ENCODE data around the gene TRAPPC1. TPM values are rescaled to one million over a fixed set of nuclear protein-coding genes. Genes with fewer than 3 reads are reported as not detected.

The TRAPPC1 gene
- total RNA-seq, 1 experiment from 2014 or later: 132 TPM

GRCh38 chr17:7977805-7978204, 46.1 kb upstream of the TRAPPC1 start:
- Mint-ChIP-seq H3K36me3 (ENCODE audit: insufficient read depth in 1 of 3, low read depth in 3 of 3) (no peaks in the 10 kb centered on the region; a peak in 2 of 7 replicates), H3K27me3 (ENCODE audit: low read depth) (peaks cover 15% of the 10 kb centered on the region), H3K27ac (no peak overlapping the region), H3K9me3 (peaks cover 12 to 16% of the 10 kb centered on the region in 2 experiments), H3K4me1 (no peaks in the 10 kb centered on the region), H3K4me3 (no peak overlapping the region)
- Histone ChIP-seq H3K4me1 (ENCODE audit: insufficient read depth, low read length) (no peaks in the 10 kb centered on the region), H4K20me1 (ENCODE audit: control insufficient read depth, insufficient read depth, insufficient read length) (no peaks in the 10 kb centered on the region), H2BK20ac (ENCODE audit: low read depth, low read length, poor library complexity, severe bottlenecking) (no peak overlapping the region), H3K9ac (ENCODE audit: extremely low read depth, insufficient read length, low read length) (no peak overlapping the region), H3K18ac (ENCODE audit: insufficient read length, low read depth, low read length) (no peak overlapping the region), H3K23me2 (ENCODE audit: insufficient read length, low read depth, low read length, poor library complexity, severe bottlenecking) (no peaks in the 10 kb centered on the region), H2BK120ac (ENCODE audit: low read depth, low read length, poor library complexity, severe bottlenecking) (no peak overlapping the region), H2BK5ac (ENCODE audit: insufficient read length, low read length) (no peak overlapping the region), H2AK5ac (ENCODE audit: insufficient read length, low read length) (no peak overlapping the region), H3K4ac (ENCODE audit: low read depth, low read length) (no peak overlapping the region), H3K4me2 (ENCODE audit: insufficient read depth, insufficient read length, low read length) (no peak overlapping the region), H3K14ac (ENCODE audit: insufficient read depth, low read length) (no peak overlapping the region), H3K79me2 (ENCODE audit: insufficient read depth, low read length) (no peaks in the 10 kb centered on the region), H3T11ph (ENCODE audit: low read length) (no peak overlapping the region), H3K23ac (ENCODE audit: insufficient read length, low read depth, low read length) (no peak overlapping the region), H3K27me3 (ENCODE audit: insufficient read depth, low read length) (no peaks in the 10 kb centered on the region), H3K79me1 (ENCODE audit: insufficient read depth, low read depth, low read length, poor library complexity, severe bottlenecking) (no peaks in the 10 kb centered on the region), H4K91ac (ENCODE audit: insufficient read length, low read depth, low read length) (no peak overlapping the region), H3K9me3 (ENCODE audit: control insufficient read depth, low read depth, low read length) (no peaks in the 10 kb centered on the region), H4K8ac (replicated peaks; ENCODE audit: insufficient read length, low read depth, low read length) (no peak overlapping the region), H3K27ac (ENCODE audit: insufficient read length, low read depth, low read length) (no peak overlapping the region), H4K5ac (ENCODE audit: insufficient read length, low read depth, low read length) (no peak overlapping the region), H2BK15ac (ENCODE audit: low read depth, low read length) (no peak overlapping the region), H2BK12ac (ENCODE audit: insufficient read length, low read depth, low read length) (no peak overlapping the region), H2AFZ (ENCODE audit: low read length) (no peak overlapping the region), H3K56ac (ENCODE audit: insufficient read length, low read depth, low read length) (no peak overlapping the region)
- TF ChIP-seq, protein P1, sequence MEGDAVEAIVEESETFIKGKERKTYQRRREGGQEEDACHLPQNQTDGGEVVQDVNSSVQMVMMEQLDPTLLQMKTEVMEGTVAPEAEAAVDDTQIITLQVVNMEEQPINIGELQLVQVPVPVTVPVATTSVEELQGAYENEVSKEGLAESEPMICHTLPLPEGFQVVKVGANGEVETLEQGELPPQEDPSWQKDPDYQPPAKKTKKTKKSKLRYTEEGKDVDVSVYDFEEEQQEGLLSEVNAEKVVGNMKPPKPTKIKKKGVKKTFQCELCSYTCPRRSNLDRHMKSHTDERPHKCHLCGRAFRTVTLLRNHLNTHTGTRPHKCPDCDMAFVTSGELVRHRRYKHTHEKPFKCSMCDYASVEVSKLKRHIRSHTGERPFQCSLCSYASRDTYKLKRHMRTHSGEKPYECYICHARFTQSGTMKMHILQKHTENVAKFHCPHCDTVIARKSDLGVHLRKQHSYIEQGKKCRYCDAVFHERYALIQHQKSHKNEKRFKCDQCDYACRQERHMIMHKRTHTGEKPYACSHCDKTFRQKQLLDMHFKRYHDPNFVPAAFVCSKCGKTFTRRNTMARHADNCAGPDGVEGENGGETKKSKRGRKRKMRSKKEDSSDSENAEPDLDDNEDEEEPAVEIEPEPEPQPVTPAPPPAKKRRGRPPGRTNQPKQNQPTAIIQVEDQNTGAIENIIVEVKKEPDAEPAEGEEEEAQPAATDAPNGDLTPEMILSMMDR (conservative IDR thresholded peaks at IDR 0.05): no peak
- WGBS (ENCODE audit: extremely low coverage, insufficient read length, low lambda C conversion rate): no CpG with 5 or more reads among the region's 5 CpGs
- DNase-seq: no peak
